HUES48 (cell line): ENCODE data around the gene MAP3K21.
A peak's percentile ranks its signal among the peaks of the same experiment; 100 is the strongest.

Experiments used
- H3K27ac ChIP-seq: one replicate; pipeline ENCODE4 v1.7.0; 2013; ENCODE audit warnings: low read depth, low read length, inconsistent platforms
- H3K27me3 ChIP-seq: 2 replicates; pipeline ENCODE4 v1.6.1; 2013; ENCODE audit warnings: mild to moderate bottlenecking, low read length; ENCODE audit not compliant: control insufficient read depth, insufficient read depth
- H3K36me3 ChIP-seq: 2 replicates; pipeline ENCODE4 v1.6.1; 2013; ENCODE audit warnings: low read length; ENCODE audit not compliant: control insufficient read depth, insufficient read depth
- H3K4me1 ChIP-seq: 2 replicates; pipeline ENCODE4 v1.6.1; 2013; ENCODE audit warnings: mild to moderate bottlenecking, low read length; ENCODE audit not compliant: control insufficient read depth, insufficient read depth
- H3K4me3 ChIP-seq: 2 replicates; pipeline ENCODE4 v1.5.1; 2013; ENCODE audit warnings: mild to moderate bottlenecking, low read depth, low read length
- H3K9ac ChIP-seq: 2 replicates; pipeline ENCODE4 v1.6.1; 2013; ENCODE audit warnings: mild to moderate bottlenecking, low read depth, low read length, moderate library complexity
- H3K9me3 ChIP-seq: 2 replicates; pipeline ENCODE4 v1.6.1; 2013; ENCODE audit warnings: low read length; ENCODE audit not compliant: control insufficient read depth, insufficient read depth

The MAP3K21 gene

GRCh38 chr1:233295975-233296322, 31.6 kb upstream of the MAP3K21 start:
- Histone ChIP-seq H3K27me3 (no peaks in the 10 kb centered on the region), H3K27ac (no peak overlapping the region), H3K4me1 (peaks cover 48% of the 10 kb centered on the region), H3K36me3 (no peaks in the 10 kb centered on the region), H3K9ac (no peak overlapping the region), H3K4me3 (peak overlapping the region; percentile 89), H3K9me3 (no peaks in the 10 kb centered on the region)

- Histone ChIP-seq H3K27ac (no peak overlapping the region), H3K36me3 (no peaks in the 10 kb centered on the region), H3K9me3 (0 out of 2 replicates have a peak, but pooled peaks cover 5% of the 10 kb centered on the region), H3K4me1 (peaks cover 24% of the 10 kb centered on the region), H3K4me3 (no peak overlapping the region), H3K27me3 (no peaks in the 10 kb centered on the region), H3K9ac (no peak overlapping the region)
Measured at GRCh38 chr1:233299450-233299849, 28.1 kb upstream of the MAP3K21 start.

- no peak overlapping the region for H3K4me3 ChIP-seq
- no peak overlapping the region for H3K27ac ChIP-seq
- H3K9me3 ChIP-seq = 0 out of 2 replicates have a peak, but pooled peaks cover 5% of the 10 kb centered on the region
- H3K4me1 ChIP-seq = peaks cover 22% of the 10 kb centered on the region
- H3K36me3 ChIP-seq = no peaks in the 10 kb centered on the region
- H3K27me3 ChIP-seq = no peaks in the 10 kb centered on the region
- H3K9ac ChIP-seq = no peak overlapping the region
Measured at GRCh38 chr1:233300326-233300725, 27.2 kb upstream of the MAP3K21 start.

GRCh38 chr1:233304489-233305102, 22.9 kb upstream of the MAP3K21 start:
- Histone ChIP-seq H3K9ac (no peak overlapping the region), H3K27me3 (no peaks in the 10 kb centered on the region), H3K27ac (no peak overlapping the region), H3K9me3 (0 out of 2 replicates have a peak, but pooled peaks cover 5% of the 10 kb centered on the region), H3K4me3 (no peak overlapping the region), H3K36me3 (no peaks in the 10 kb centered on the region), H3K4me1 (peaks cover 8% of the 10 kb centered on the region)

GRCh38 chr1:233313434-233314155, 13.9 kb upstream of the MAP3K21 start:
- H3K4me1 ChIP-seq = no peaks in the 10 kb centered on the region
- H3K9ac ChIP-seq = no peak overlapping the region
- no peak overlapping the region for H3K27ac ChIP-seq
- no peaks in the 10 kb centered on the region for H3K27me3 ChIP-seq
- no peak overlapping the region for H3K4me3 ChIP-seq
- no peaks in the 10 kb centered on the region for H3K9me3 ChIP-seq
- no peaks in the 10 kb centered on the region for H3K36me3 ChIP-seq

- Histone ChIP-seq H3K27ac (no peak overlapping the region), H3K36me3 (no peaks in the 10 kb centered on the region), H3K27me3 (no peaks in the 10 kb centered on the region), H3K4me1 (no peaks in the 10 kb centered on the region), H3K4me3 (no peak overlapping the region), H3K9ac (no peak overlapping the region), H3K9me3 (no peaks in the 10 kb centered on the region)
Measured at GRCh38 chr1:233315718-233316301, 11.7 kb upstream of the MAP3K21 start.

- H3K9me3 ChIP-seq = no peaks in the 10 kb centered on the region
- no peak overlapping the region for H3K27ac ChIP-seq
Measured at GRCh38 chr1:233316473-233316872, 11.1 kb upstream of the MAP3K21 start.

GRCh38 chr1:233319272-233319671, 8.3 kb upstream of the MAP3K21 start:
- no peaks in the 10 kb centered on the region for H3K9me3 ChIP-seq
- H3K27me3 ChIP-seq = no peaks in the 10 kb centered on the region
- no peaks in the 10 kb centered on the region for H3K4me1 ChIP-seq
- H3K36me3 ChIP-seq = no peaks in the 10 kb centered on the region
- no peak overlapping the region for H3K9ac ChIP-seq
- H3K27ac ChIP-seq = no peak overlapping the region
- no peak overlapping the region for H3K4me3 ChIP-seq

More at GRCh38 chr1:233316473-233316872, 11.1 kb upstream of the MAP3K21 start:
- no peak overlapping the region for H3K9ac ChIP-seq
- no peaks in the 10 kb centered on the region for H3K36me3 ChIP-seq
- no peaks in the 10 kb centered on the region for H3K27me3 ChIP-seq
- H3K4me1 ChIP-seq = no peaks in the 10 kb centered on the region
- H3K4me3 ChIP-seq = no peak overlapping the region

GRCh38 chr1:233320023-233320422, 7.5 kb upstream of the MAP3K21 start:
- no peak overlapping the region for H3K9ac ChIP-seq
- no peaks in the 10 kb centered on the region for H3K36me3 ChIP-seq
- H3K27ac ChIP-seq = no peak overlapping the region
- H3K9me3 ChIP-seq = no peaks in the 10 kb centered on the region
- no peaks in the 10 kb centered on the region for H3K4me1 ChIP-seq
- H3K27me3 ChIP-seq = no peaks in the 10 kb centered on the region
- H3K4me3 ChIP-seq = no peak overlapping the region

GRCh38 chr1:233323718-233324117, 3.8 kb upstream of the MAP3K21 start:
- Histone ChIP-seq H3K9ac (no peak overlapping the region), H3K9me3 (no peaks in the 10 kb centered on the region), H3K27ac (no peak overlapping the region), H3K4me3 (no peak overlapping the region), H3K36me3 (no peaks in the 10 kb centered on the region), H3K4me1 (no peaks in the 10 kb centered on the region; the same call in 1 of the 2 replicates), H3K27me3 (peaks cover 22% of the 10 kb centered on the region)

GRCh38 chr1:233326319-233326718, 1.2 kb upstream of the MAP3K21 start:
- no peaks in the 10 kb centered on the region for H3K36me3 ChIP-seq
- peaks cover 7% of the 10 kb centered on the region for H3K4me1 ChIP-seq
- H3K4me3 ChIP-seq = no peak overlapping the region
- H3K27me3 ChIP-seq = peaks cover 34% of the 10 kb centered on the region
- no peak overlapping the region for H3K9ac ChIP-seq
- H3K9me3 ChIP-seq = no peaks in the 10 kb centered on the region
- no peak overlapping the region for H3K27ac ChIP-seq
